GM18867 (cell line): ENCODE results near the gene ADARB1.
A peak's percentile ranks its signal among the peaks of the same experiment; 100 is the strongest.
"Not testable (repeated sequence)": the region's sequence is repeated elsewhere in the genome, so short reads cannot be mapped to it uniquely, and the experiment has no call there.

Source experiments
- ATAC-seq: cut with Tn5 transposase; IDR thresholded peaks from one replicate; pipeline ENCODE4 v1.9.1; 2021; ENCODE audit warnings: mild to moderate bottlenecking, moderate library complexity; ENCODE audit not compliant: unreplicated experiment

Gene ADARB1

DNA sequence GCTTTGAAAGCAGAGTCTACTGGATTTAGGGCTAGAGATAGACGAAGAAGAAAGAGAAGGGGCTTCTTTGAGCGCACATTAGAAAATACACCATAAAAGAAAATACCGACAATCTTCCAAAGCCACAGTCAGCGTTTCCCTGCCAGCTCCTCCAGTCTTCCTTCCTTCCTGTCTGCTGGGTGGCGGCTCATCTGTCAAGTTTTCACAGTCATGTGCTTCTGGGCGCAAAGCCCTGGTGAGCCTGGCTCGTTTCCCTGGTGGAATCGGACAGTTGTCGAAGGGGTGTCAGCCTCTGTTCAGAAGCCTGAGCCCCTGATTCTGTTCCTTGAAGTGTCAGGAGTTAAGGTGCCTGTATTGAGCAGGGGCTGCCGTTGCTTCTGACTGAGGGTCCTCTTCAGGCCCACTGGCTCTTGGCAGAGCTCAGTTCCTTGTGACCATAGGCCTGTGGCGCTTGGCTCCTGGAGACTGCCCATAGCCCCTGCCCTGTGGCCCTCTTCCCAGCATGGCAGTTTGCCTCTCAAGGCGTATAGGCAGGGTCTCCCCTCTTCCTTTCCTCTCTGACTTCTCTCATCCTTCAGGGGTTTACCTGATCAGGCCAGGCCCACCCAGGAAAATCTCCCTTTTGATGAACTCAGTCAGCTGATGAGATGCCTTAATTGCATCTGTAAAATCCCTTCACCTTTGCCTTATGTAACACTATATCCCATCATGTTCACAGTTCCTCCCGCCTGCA, 58.6 kb downstream of the ADARB1 start:
- no peak for ATAC-seq

DNA sequence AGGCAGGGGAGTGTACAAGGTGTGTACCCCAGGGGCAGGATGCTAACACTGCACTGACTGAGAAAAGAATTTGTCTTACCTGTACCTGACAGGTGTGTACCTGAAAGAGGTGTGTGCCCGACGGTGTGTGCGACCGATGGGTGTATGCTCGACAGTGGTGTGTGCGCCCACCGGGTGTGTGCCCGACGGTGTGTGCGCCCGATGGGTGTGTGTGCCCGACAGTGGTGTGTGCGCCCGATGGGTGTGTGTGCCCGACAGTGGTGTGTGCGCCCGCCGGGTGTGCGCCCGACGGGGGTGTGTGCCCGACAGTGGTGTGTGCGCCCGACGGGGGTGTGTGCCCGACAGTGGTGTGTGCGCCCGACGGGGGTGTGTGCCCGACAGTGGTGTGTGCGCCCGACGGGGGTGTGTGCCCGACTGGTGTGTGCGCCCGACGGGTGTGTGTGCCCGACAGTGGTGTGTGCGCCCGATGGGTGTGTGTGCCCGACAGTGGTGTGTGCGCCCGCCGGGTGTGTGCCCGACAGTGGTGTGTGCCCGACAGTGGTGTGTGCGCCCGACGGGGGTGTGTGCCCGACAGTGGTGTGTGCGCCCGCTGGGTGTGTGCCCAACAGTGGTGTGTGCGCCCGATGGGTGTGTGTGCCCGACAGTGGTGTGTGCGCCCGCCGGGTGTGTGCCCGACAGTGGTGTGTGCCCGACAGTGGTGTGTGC, 59.3 kb downstream of the ADARB1 start:
- ATAC-seq: not testable (repeated sequence)

GRCh38 chr21:45134279-45135076, 60.1 kb downstream of the ADARB1 start:
- no peak for ATAC-seq

DNA sequence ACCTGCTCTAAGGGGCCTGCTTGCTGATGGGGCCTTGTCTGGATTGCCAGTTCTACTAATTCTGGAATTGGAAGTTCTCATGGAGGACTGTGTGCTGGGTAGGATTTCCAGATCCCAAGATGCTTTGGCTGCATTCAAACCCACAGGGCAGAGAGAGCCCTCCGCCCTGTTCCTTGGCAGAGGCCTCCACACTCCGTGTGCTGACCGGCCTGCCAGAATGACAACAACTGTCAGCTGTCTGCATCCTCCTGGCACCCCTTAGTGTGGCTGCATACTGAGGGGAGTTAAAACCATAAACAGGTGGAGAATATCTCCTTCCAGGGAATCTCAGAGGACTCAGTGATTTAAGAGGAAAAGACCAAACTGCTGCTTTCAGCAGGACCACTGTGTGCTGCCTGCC, 60.7 kb downstream of the ADARB1 start:
- no peak for ATAC-seq

DNA sequence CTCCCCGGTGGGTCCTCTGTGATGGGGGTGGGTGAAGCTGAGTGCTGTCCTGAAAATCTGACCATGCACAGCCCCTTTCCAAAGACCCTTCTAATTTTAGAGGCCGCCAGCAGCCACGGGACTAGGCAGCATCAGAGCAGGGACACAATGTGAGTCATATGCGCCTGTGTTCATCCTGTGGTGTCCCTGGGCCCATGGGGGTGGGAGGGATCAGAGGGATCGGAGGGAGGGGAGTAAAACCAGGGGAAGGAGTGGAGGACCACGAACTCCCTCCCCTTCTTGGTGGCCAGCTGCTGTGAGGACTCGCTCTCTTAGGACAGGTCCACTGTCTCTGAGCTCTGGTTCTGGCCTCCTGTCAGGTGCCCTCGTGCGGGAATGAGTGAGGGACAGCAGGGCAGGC, 61.5 kb downstream of the ADARB1 start:
- no peak for ATAC-seq

DNA sequence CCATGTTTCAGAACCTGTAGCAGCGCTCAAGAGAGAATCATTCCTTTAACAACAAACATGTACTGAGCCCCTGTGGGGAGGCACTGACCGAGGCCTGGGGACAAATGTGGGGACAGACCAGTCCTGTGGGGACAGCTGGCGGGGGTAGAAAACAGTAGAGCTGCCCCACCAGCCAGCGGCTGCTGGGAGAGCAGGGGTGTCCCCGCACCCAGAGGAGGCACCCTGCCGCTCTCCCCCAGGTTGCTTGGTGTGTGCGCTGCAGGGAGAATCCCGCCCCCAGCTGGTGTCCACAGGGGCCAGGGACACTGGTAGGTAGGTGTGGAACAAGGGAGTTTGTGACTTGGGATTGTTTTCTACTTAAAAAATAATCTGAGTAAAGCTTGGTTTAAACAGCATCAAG, 62.1 kb downstream of the ADARB1 start:
- no peak for ATAC-seq

DNA sequence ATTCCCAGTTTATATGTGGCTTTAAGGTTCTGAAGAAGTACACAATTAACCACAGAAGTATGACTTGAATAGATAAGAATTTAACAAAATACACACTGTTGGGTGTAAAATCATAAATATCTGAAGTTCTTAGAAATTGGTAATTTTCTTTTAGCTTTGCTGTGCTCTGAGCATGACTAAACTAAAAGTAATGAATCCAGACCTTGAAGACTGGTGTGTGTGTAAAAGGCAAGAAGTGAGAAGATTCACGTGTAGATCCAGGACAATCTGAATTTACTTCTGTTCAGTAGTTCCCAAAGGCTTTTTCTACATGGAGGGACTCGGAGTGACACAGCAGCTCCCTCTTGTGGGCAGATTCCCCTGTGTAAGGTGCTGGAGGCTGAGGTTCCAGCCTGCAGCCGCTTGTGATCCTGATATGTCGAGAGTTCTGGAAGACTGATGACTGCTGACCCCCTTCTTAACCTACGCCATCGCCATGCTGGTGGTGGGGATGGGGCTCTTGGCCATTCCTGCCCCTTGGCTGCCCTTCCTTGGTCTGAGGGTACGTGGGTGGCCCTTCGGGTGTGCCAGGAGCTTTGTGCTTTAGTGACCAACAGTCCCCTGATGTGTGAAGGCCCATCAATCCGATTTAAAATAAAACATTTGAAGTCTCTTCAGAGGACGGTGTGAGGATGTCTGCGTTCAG, 62.7 kb downstream of the ADARB1 start:
- no peak for ATAC-seq

DNA sequence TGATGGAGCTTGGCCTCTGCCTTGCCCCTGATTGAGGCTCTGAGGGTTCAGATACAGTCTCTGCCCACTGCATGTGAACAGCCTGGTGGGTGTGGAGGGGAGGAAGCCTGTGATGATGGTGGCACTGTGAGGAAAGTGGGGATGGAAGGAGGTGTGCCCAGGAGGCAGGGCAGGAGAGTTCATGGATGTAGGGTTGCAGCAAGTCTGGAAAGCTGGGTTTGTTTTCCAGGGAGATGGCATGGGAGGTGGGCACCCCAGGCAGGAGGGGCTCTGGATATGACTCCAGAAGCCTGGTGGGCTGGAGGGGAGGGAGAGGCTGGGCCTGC, 63.2 kb downstream of the ADARB1 start:
- ATAC-seq: no peak

DNA sequence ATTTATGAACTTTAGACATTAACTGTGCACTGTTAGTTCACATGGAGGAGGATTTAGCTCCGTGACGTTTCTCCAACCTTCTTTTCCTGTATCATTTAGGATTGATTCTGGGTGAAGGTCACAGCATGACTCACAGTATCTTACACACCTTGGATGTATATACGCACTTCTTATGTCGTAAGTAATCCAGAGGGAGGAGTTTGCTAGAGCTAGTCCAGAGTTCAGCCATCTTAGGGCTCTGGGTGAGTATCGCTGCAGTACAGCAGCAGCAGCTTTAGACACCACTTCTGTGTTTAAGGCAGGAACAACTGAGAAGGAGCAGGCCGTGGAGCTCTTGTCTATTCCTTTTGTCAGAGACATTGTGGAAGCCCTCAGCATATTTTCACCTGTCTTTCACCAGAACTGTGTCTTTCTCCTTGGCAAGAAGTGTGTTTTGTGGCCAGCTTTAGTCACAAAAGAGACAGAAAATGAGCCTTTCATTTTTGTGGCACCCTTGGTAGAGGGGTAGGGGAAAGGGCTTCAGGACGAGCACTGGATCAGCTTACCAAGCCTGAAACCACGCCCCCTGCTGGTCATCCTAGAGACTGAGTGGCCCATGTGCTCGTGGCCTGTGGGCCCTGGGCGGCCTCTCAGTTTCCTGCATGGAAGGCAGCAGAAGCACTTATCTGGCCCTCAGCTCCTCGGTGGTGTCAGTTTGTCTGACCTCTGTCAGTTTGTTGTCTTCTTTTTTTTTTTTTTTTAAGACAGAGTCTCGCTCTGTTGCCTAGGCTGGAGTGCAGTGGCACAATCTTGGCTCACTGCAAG, 64.0 kb downstream of the ADARB1 start:
- no peak for ATAC-seq

DNA sequence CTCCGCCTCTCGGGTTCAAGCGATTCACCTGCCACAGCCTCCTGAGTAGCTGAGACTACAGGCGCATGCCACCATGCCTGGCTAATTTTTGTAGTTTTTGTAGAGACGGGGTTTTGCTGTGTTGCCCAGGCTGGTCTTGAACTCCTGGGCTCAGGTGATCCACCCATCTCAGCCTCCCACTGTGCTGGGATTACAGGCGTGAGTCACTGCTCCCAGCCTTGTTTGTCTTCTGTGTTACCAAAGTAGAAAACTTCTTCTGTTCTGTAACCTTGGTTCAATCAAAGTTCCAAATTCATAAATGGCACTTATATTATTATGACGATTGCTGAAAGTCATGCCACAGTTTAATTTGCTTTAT, 64.6 kb downstream of the ADARB1 start:
- ATAC-seq: not testable (repeated sequence)

GRCh38 chr21:45139473-45139872, 65.1 kb downstream of the ADARB1 start:
- ATAC-seq: no peak

DNA sequence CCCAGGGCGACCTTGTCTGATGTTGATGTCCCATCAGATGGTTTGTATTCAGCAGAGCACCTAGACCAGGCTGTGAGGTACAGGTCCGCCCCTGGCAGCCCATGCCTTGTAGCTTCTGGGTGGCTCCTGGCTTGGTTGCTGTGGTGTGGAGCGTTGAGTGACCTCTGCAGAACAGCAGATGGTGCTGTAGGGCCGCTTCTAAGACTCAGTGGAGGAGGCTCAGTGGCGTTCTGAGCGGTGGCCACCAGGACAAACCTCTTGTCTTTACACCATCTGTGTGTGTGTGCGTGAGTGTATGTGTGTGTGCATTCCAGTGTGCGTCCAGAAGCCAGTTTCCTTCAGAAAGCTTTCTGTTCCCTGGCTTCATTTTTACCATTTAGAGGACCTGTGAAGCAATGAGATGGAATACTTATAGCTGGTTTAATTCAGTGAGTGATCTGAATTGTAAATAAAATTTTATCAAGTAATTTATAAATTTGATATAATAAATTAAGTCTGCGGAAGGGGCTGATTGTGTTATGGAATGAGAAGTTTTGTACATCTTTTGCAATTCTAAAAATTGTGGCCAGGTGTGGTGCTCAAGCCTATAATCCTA, 66.1 kb downstream of the ADARB1 start:
- peak; percentile 79 for ATAC-seq

- not testable (repeated sequence) for ATAC-seq
These were observed 66.6 kb downstream of the ADARB1 start for GRCh38 chr21:45140944-45141343.

GRCh38 chr21:45141507-45141906, 67.1 kb downstream of the ADARB1 start:
- no peak for ATAC-seq

GRCh38 chr21:45142469-45143308, 68.3 kb downstream of the ADARB1 start:
- ATAC-seq: no peak

DNA sequence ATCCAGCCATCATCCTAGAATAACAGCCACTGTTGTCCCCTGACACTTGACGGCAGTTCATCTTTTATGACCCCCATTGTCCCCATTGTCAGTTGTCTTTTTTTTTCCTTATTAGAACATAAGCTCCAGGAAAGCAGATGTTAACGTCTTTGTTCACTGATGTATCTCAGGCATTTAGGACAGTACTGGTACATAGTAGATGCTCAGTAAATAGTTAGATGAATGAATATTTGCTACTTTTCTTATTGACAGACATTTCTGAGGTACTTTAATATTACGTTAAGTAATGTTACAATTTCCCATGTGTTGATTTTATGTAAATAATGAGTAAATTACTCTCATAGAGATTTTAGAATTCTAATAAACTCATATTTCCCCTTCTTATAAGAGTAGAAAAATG, 69.5 kb downstream of the ADARB1 start:
- ATAC-seq: no peak

- ATAC-seq: no peak
These were observed 70.8 kb downstream of the ADARB1 start for GRCh38 chr21:45145146-45145545.

- ATAC-seq: not testable (repeated sequence)
These were observed 71.5 kb downstream of the ADARB1 start for GRCh38 chr21:45145846-45146245.

DNA sequence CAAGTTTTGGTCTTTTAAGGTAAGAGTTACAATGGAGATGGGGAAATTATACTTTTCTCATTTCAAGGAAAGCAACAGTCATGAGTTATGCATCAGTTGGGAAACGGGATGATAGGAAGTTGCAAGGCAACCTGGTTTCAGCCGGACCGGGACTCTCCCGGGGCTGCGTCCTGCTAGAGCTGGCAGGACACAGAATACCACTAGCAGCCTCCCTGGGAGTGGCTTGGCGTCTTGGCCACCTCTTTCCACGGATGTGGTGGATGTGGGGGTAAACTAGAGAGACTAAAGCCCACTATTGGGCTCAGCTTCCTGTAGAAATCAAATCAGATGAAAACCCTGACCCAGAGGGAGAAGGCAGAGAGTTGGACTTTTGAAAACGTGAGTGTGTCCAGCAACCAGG, 71.9 kb downstream of the ADARB1 start:
- no peak for ATAC-seq
